Mammary epithelial cell (primary cell): ENCODE data around the gene PSPN.

Experiments
- CTCF ChIP-seq, 2 donors: IDR thresholded peaks in 1 of 2; conservative IDR thresholded peaks in 1 of 2; 2 replicates each; pipeline ENCODE4 v1.5.1; 2011 to 2012; ENCODE audit warnings: inconsistent platforms in 2 of 2, low read length in 2 of 2, mild to moderate bottlenecking in 2 of 2, control low read depth in 1 of 2, low read depth in 1 of 2; ENCODE audit not compliant: insufficient read depth in 1 of 2; ENCODE audit errors: extremely low read depth in 1 of 2
- EZH2 ChIP-seq: IDR thresholded peaks from 2 replicates; pipeline ENCODE4 v1.6.1; 2012; ENCODE audit warnings: low read length, inconsistent platforms, borderline replicate concordance

- TF ChIP-seq CTCF (conservative IDR thresholded peaks at IDR 0.05 in 1 of 2, IDR thresholded peaks at IDR 0.05 in 1 of 2; ENCODE audit: extremely low read depth in 1 of 2, insufficient read depth in 1 of 2, low read depth in 1 of 2, low read length in 2 of 2) (no peak), EZH2 (no peak)
Measured at GRCh38 chr19:6362351-6362801, 13.4 kb downstream of the PSPN start.
